HepG2 (cell line): ENCODE data around the gene NADK2. TPM values are rescaled to one million over a fixed set of nuclear protein-coding genes. Genes with fewer than 3 reads are reported as not detected.

Experiments used
- ATAC-seq: fragments of 200-7000 bp; cut with Tn5 transposase; 3 replicates; pipeline ENCODE4 v1.9.1; 2020; ENCODE audit warnings: mild to moderate bottlenecking, moderate library complexity
- BruUV-seq: library from RNA; stranded (reverse); fragments of 400-500 nt; replicated peaks from 2 replicates; lab custom pipeline; 2021; lab: Mats Ljungman, UMichigan
- CTCF ChIA-PET: fragments of 300-600 bp; formaldehyde crosslinking; extraction: SDS; loops from one replicate; lab custom pipeline; 2021; ENCODE audit warnings: low total read pairs, inconsistent platforms, low intra/inter-chr PET ratio; lab: Yijun Ruan, JAX
- POLR2A ChIA-PET: fragments of 350-600 bp; sonication (Branson Sonifier 250); formaldehyde crosslinking; loops from one replicate; lab custom pipeline; 2020; ENCODE audit warnings: antibody characterized with exemption, inconsistent platforms; lab: Yijun Ruan, JAX
- DNase-seq: peaks from one replicate; pipeline ENCODE4 v3.0.0-alpha.2; 2015; ENCODE audit warnings: low spot score
- FAIRE-seq: peaks from 3 replicates; lab custom pipeline; 2011; peaks lifted over from hg19 to GRCh38; lab: Jason Lieb, UNC
- H2AFZ ChIP-seq: one replicate; pipeline ENCODE4 v1.6.1; 2011; ENCODE audit warnings: low read length, inconsistent platforms
- H3K27ac ChIP-seq: fragments of 300-600 bp; 3 replicates; pipeline ENCODE4 v1.8.0; 2011; ENCODE audit warnings: mixed run types, mild to moderate bottlenecking, mixed read lengths, low read length, inconsistent platforms; ENCODE audit not compliant: insufficient read depth; ENCODE audit errors: extremely low read length
- H3K27me3 ChIP-seq, 2 experiments: fragments of 200-600 bp in 1 of 2; 2 replicates in 1 of 2; 3 replicates in 1 of 2; pipeline versions ENCODE4 v1.6.0 to v1.8.0; 2011; ENCODE audit warnings: low read length in 2 of 2, mild to moderate bottlenecking in 2 of 2, moderate library complexity in 2 of 2, inconsistent platforms in 1 of 2; ENCODE audit not compliant: insufficient read depth in 2 of 2, control insufficient read depth in 1 of 2
- H3K36me3 ChIP-seq, 2 experiments: fragments of 200-600 bp in 1 of 2; replicated peaks in 1 of 2; 2 replicates in 1 of 2; 3 replicates in 1 of 2; pipeline versions ENCODE4 v1.5.1 to v1.8.0; 2011; ENCODE audit warnings: low read length in 2 of 2, inconsistent platforms in 1 of 2; ENCODE audit not compliant: insufficient read depth in 2 of 2, control insufficient read depth in 1 of 2
- H3K4me1 ChIP-seq: 2 replicates; pipeline ENCODE4 v1.5.1; 2012; ENCODE audit warnings: low read length, inconsistent platforms; ENCODE audit not compliant: insufficient read depth
- H3K4me2 ChIP-seq: 2 replicates; pipeline ENCODE4 v1.6.0; 2011; ENCODE audit warnings: low read depth, low read length, inconsistent platforms
- H3K4me3 ChIP-seq, 3 experiments: fragments of 200-600 bp in 1 of 3; sonication (generic), shearing (Covaris generic) in 1 of 3; replicated peaks in 1 of 3; 2 replicates each; pipeline ENCODE4 v1.5.1; 2011 to 2016; ENCODE audit warnings: low read length in 3 of 3, inconsistent platforms in 2 of 3, low read depth in 2 of 3, mild to moderate bottlenecking in 2 of 3, control low read depth in 1 of 3, mixed read lengths in 1 of 3; ENCODE audit not compliant: insufficient read depth in 1 of 3
- H3K79me2 ChIP-seq: one replicate; pipeline ENCODE4 v1.6.1; 2011; ENCODE audit warnings: low read length, inconsistent platforms; ENCODE audit not compliant: insufficient read depth
- H3K9ac ChIP-seq: 2 replicates; pipeline ENCODE4 v1.6.0; 2011; ENCODE audit warnings: mild to moderate bottlenecking, low read depth, low read length, inconsistent platforms; ENCODE audit not compliant: insufficient read depth
- H3K9me3 ChIP-seq: 2 replicates; pipeline ENCODE4 v1.5.1; 2012; ENCODE audit warnings: mild to moderate bottlenecking, low read length
- H4K20me1 ChIP-seq: 2 replicates; pipeline ENCODE4 v1.6.0; 2011; ENCODE audit warnings: inconsistent platforms, mild to moderate bottlenecking, low read length, moderate library complexity; ENCODE audit not compliant: insufficient read depth
- FIP1L1 ChIP-seq: fragments of 200-400 bp; formaldehyde crosslinking; IDR thresholded peaks from 2 replicates; pipeline ENCODE4 v1.6.1; 2018; ENCODE audit warnings: low read depth, mild to moderate bottlenecking, low read length, moderate library complexity, borderline replicate concordance; ENCODE audit not compliant: insufficient read depth
- HNF4G ChIP-seq, 2 experiments: sonication (generic) in 1 of 2; formaldehyde crosslinking in 1 of 2; IDR thresholded peaks; 2 replicates each; pipeline versions ENCODE4 v1.4.0 to v1.6.1; 2011 to 2020; ENCODE audit warnings: borderline replicate concordance in 2 of 2, low read depth in 2 of 2, mild to moderate bottlenecking in 2 of 2, low read length in 1 of 2, missing genetic modification reagents in 1 of 2, moderate library complexity in 1 of 2
- IKZF4 ChIP-seq: sonication (generic); formaldehyde crosslinking; IDR thresholded peaks from 2 replicates; pipeline ENCODE4 v1.5.1; 2020; ENCODE audit warnings: borderline replicate concordance, mild to moderate bottlenecking, low read depth, missing genetic modification reagents; ENCODE audit errors: not compliant biosample characterization
- MAFK ChIP-seq, 2 experiments: IDR thresholded peaks in 1 of 2; conservative IDR thresholded peaks in 1 of 2; 2 replicates each; pipeline ENCODE4 v1.6.1; 2011; ENCODE audit warnings: improper control_type of control experiment in 2 of 2, low read length in 2 of 2
- ONECUT2 ChIP-seq: sonication (generic); formaldehyde crosslinking; IDR thresholded peaks from 2 replicates; pipeline ENCODE4 v1.4.0; 2020; ENCODE audit warnings: missing genetic modification reagents
- TP53 ChIP-seq: sonication (generic); formaldehyde crosslinking; conservative IDR thresholded peaks from 2 replicates; pipeline ENCODE4 v1.4.0; 2020; ENCODE audit warnings: missing genetic modification reagents
- ZNF382 ChIP-seq: sonication (generic); formaldehyde crosslinking; IDR thresholded peaks from 2 replicates; pipeline ENCODE4 v1.5.0; 2020; ENCODE audit warnings: missing genetic modification reagents, mild to moderate bottlenecking, borderline replicate concordance
- WGBS: methylation state at CpG from one replicate; pipeline ENCODE4 v1.1.6; 2017; ENCODE audit warnings: low lambda C conversion rate; 5-methylcytosine and 5-hydroxymethylcytosine counted together
- in situ Hi-C: cut with HindIII; loops from 2 replicates; pipeline ENCODE4 v1.10.0; 2017; ENCODE audit warnings: low pct_unique_long_range_greater_than_20kb; ENCODE audit not compliant: extremely low pct_ligation_motif_present
- intact Hi-C: fragments of 100-400 bp; cut with micrococcal nuclease; formaldehyde crosslinking; loops from one replicate; pipeline ENCODE4 v1.10.0; 2022; ENCODE audit not compliant: unreplicated experiment
- polyA plus RNA-seq, 8 experiments: library from polyadenylated mRNA; depleted of rRNA in 3 of 8; stranded (reverse) in 7 of 8; unstranded in 1 of 8; fragments of >200 nt; fragmentation: Illumina TruSeq in 4 of 8; extraction: Trizol in 4 of 8; gene quantifications; 2 replicates each; pipeline versions ENCODE4 v1.2.1 to v1.2.3, GENCODE V29; 2011 to 2016; ENCODE audit warnings: low read depth in 4 of 8, missing spikeins in 1 of 8, mixed read lengths in 1 of 8; ENCODE audit not compliant: insufficient read depth in 1 of 8
- total RNA-seq, 5 experiments: library from RNA; depleted of rRNA; stranded (reverse); fragments of >200 nt; fragmentation: Illumina TruSeq; extraction: Trizol; gene quantifications; 2 replicates each; pipeline ENCODE4 v1.2.3, GENCODE V29; 2016; ENCODE audit warnings: low read depth in 1 of 5
- TF ChIP-seq, protein P1 (sequence below), 2 experiments: IDR thresholded peaks; 2 replicates each; pipeline ENCODE4 v1.6.1; 2011 to 2012; ENCODE audit warnings: low read length in 2 of 2, borderline replicate concordance in 1 of 2, low read depth in 1 of 2, mild to moderate bottlenecking in 1 of 2, moderate library complexity in 1 of 2
- TF ChIP-seq, protein P2 (sequence below): sonication (generic); formaldehyde crosslinking; IDR thresholded peaks from 2 replicates; pipeline ENCODE4 v1.9.0; 2021; ENCODE audit warnings: missing genetic modification reagents, mild to moderate bottlenecking, borderline replicate concordance

The NADK2 gene
- total and polyA plus RNA-seq, 2 of the 13 experiments (the other 11 are each of a cell fraction or from before 2014, with no cell fraction given): 13.9 to 71.4 TPM

DNA sequence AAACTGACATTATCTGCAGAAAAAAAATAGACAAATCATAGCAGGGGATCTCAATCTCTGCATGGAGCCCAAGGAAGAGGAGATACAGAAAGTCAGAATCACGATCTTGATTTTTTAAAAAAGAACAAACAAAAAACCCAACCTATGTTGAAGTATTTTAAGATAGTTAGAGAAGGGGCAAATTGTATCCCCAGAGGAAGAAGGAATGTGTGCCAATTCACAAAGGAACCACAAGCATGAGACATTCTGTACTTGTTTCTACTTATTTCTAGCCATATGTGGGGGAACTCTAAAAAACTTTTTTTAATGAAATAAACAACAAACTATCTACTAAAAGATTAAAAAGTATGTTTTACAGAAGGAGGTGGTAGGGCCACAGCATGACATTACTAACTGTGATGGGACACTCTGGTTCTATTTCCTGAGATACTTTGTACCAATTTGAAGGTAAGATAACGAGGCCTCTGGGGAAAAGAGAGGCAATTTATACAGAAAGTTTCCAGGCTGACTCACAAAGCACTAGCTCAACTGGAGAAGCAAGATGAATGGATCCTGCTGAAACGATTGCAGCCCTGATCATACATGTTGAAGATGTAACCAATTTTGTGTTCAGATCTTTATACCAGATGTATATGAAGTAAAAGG, 37.5 kb upstream of the NADK2 start:
- POLR2A ChIA-PET: no interaction called here
- ATAC-seq (no peak), FAIRE-seq (no peak), DNase-seq (no peak)
- H3K27me3 ChIP-seq: no peaks in the 10 kb centered on the region
- no peaks in the 10 kb centered on the region for H3K9me3 ChIP-seq
- no peak overlapping the region for H3K4me2 ChIP-seq
- TF ChIP-seq FIP1L1 (no peak), TP53 (no peak), ONECUT2 (CRISPR knock-in tag) (no peak), IKZF4 (CRISPR knock-in tag) (no peak), MAFK (conservative IDR thresholded peaks at IDR 0.05 in 1 of 2, IDR thresholded peaks at IDR 0.05 in 1 of 2; ENCODE audit: low read length in 2 of 2) (no peak), ZNF382 (CRISPR knock-in tag) (no peak), HNF4G (IDR thresholded peaks at IDR 0.05; ENCODE audit: borderline replicate concordance, low read depth, low read length) (no peak), HNF4G (CRISPR knock-in tag; IDR thresholded peaks at IDR 0.05; ENCODE audit: borderline replicate concordance, low read depth) (no peak)
- TF ChIP-seq, protein P1, sequence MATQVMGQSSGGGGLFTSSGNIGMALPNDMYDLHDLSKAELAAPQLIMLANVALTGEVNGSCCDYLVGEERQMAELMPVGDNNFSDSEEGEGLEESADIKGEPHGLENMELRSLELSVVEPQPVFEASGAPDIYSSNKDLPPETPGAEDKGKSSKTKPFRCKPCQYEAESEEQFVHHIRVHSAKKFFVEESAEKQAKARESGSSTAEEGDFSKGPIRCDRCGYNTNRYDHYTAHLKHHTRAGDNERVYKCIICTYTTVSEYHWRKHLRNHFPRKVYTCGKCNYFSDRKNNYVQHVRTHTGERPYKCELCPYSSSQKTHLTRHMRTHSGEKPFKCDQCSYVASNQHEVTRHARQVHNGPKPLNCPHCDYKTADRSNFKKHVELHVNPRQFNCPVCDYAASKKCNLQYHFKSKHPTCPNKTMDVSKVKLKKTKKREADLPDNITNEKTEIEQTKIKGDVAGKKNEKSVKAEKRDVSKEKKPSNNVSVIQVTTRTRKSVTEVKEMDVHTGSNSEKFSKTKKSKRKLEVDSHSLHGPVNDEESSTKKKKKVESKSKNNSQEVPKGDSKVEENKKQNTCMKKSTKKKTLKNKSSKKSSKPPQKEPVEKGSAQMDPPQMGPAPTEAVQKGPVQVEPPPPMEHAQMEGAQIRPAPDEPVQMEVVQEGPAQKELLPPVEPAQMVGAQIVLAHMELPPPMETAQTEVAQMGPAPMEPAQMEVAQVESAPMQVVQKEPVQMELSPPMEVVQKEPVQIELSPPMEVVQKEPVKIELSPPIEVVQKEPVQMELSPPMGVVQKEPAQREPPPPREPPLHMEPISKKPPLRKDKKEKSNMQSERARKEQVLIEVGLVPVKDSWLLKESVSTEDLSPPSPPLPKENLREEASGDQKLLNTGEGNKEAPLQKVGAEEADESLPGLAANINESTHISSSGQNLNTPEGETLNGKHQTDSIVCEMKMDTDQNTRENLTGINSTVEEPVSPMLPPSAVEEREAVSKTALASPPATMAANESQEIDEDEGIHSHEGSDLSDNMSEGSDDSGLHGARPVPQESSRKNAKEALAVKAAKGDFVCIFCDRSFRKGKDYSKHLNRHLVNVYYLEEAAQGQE (IDR thresholded peaks at IDR 0.05; ENCODE audit: borderline replicate concordance in 1 of 2, low read depth in 1 of 2, low read length in 2 of 2): no peak
- TF ChIP-seq, protein P2, sequence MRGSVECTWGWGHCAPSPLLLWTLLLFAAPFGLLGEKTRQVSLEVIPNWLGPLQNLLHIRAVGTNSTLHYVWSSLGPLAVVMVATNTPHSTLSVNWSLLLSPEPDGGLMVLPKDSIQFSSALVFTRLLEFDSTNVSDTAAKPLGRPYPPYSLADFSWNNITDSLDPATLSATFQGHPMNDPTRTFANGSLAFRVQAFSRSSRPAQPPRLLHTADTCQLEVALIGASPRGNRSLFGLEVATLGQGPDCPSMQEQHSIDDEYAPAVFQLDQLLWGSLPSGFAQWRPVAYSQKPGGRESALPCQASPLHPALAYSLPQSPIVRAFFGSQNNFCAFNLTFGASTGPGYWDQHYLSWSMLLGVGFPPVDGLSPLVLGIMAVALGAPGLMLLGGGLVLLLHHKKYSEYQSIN (CRISPR knock-in tag): no peak
- H4K20me1 ChIP-seq: no peaks in the 10 kb centered on the region
- intact Hi-C loops: no loop called here
- no peaks in the 10 kb centered on the region for H3K4me1 ChIP-seq
- no peak overlapping the region for H3K4me3 ChIP-seq
- H3K36me3 ChIP-seq: no peaks in the 10 kb centered on the region
- WGBS: under 1% methylated on average over 3 of the region's 3 CpGs
- H3K9ac ChIP-seq: no peak overlapping the region
- CTCF ChIA-PET: no interaction called here
- H2AFZ ChIP-seq: no peak overlapping the region
- in situ Hi-C loops: no loop called here
- BruUV-seq: no TSS peak
- H3K27ac ChIP-seq: no peak overlapping the region
- no peaks in the 10 kb centered on the region for H3K79me2 ChIP-seq
